Stimulated activated CD8-positive, alpha-beta memory T cell treated with anti-CD3 and anti-CD28 coated beads, Interleukin-2, amount 100 ng/mL, for 48 hours (primary cell): ENCODE data around the gene TNFRSF12A.
"Not testable (repeated sequence)": the region's sequence is repeated elsewhere in the genome, so short reads cannot be mapped to it uniquely, and the experiment has no call there.

Source experiments
- DNase-seq, 2 donors: peaks; one replicate each; pipeline ENCODE4 v3.0.0-alpha.2; 2020; ENCODE audit warnings: low read depth in 2 of 2

The TNFRSF12A gene

DNA sequence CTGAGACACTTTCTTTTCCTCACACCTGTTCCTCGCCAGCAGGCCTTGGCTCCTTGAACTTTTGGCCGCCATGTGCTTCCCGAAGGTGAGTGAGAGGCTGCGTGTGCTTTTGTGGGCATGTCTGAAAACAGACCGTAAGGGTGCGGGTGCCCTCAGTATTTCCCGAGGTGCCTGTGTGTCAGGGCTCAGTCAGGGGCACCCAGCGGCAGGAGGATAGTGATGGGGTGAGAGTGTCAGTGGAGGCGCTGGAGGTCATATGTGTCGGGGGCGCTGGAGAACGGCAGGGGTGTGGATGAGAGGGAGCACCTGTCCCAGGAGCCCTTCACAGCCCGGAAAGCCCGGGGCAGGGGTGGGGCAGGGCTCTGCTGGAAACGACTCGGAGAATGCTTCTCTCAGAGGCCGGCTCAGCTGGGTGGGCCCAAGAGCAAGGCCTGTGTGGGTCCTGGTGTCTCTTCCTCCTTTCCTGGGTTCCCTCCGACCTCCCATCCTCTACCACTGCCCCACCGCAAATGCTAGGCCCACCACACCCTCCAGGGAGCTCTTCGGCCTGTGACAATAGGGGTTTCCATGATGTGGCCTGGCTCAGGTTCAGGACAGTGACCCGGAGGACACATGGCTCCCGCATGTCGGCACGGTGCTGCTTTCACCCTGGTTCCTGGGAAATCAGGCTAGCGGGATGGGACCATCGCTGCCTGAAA lies 45.7 kb downstream of the TNFRSF12A start:
- no peak for DNase-seq

DNA sequence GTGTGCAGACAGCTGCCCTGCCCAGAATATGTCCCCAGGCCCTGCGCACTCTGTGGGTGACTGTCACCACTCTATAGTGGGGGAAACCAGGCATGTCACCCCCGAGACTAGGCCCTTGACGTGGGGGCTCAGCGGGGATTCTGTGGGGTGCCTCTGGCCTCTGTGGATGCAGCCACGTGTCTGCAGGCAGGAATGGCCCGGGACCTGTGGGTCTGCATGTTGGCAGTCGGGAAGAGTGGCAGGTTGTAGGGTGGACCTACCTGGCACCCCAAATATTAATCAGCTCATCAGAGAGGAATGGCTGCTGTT lies 46.2 kb downstream of the TNFRSF12A start:
- DNase-seq: no peak

DNA sequence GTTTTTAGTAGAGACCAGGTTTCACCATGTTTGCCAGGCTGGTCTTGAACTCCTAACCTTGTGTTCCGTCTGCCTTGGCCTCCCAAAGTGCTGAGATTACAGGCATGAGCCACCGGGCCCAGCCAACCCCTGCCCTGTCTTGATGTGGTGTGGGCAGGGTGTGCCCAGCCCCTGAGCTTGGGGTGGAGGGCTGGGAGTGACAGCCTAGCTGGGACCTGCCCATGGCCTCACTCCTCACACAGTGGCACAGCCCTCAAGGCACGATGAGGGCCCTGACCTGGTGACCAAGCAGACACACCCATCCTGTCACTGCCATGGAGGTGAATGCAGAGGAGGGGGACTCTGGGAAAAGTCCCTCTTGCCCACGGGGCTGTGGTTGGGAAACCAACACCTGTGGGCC lies 48.3 kb downstream of the TNFRSF12A start:
- DNase-seq: no peak

DNA sequence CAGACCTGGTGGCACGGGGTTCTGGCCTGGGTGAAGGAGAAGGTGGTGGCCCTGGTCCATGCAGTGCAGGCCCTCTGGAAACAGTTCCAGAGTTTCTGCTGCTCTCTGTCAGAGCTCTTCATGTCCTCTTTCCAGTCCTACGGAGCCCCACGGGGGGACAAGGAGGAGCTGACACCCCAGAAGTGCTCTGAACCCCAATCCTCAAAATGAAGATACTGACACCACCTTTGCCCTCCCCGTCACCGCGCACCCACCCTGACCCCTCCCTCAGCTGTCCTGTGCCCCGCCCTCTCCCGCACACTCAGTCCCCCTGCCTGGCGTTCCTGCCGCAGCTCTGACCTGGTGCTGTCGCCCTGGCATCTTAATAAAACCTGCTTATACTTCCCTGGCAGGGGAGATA lies 49.0 kb downstream of the TNFRSF12A start:
- DNase-seq: not testable (repeated sequence)

- no peak for DNase-seq
Observed at GRCh38 chr16:3070608-3071111, 50.5 kb downstream of the TNFRSF12A start.

GRCh38 chr16:3071655-3072054 lies 51.5 kb downstream of the TNFRSF12A start:
- DNase-seq: no peak
